Endothelial cell of umbilical vein (primary cell): ENCODE measurements around the gene SLC38A6. TPM values are rescaled to one million over a fixed set of nuclear protein-coding genes. Genes with fewer than 3 reads are reported as not detected.

Experiments used
- BruUV-seq: library from RNA; stranded (reverse); fragments of 400-500 nt; replicated peaks from 2 replicates; lab custom pipeline; 2021; lab: Mats Ljungman, UMichigan
- CTCF ChIA-PET: fragments of 300-600, 350-600 bp; sonication (Branson Sonifier 250); formaldehyde crosslinking; loops from one replicate; lab custom pipeline; 2021; ENCODE audit warnings: antibody characterized with exemption, inconsistent platforms; lab: Charles Lee
- POLR2A ChIA-PET: fragments of 300-600, 350-600 bp; sonication (Branson Sonifier 250); formaldehyde crosslinking; loops from one replicate; lab custom pipeline; 2021; ENCODE audit warnings: antibody characterized with exemption, inconsistent platforms; lab: Charles Lee
- DNase-seq: peaks from one replicate; pipeline ENCODE4 v3.0.0-alpha.2; 2011; ENCODE audit warnings: low read depth, low spot score
- FAIRE-seq: peaks from 2 replicates; lab custom pipeline; 2011; peaks lifted over from hg19 to GRCh38; lab: Jason Lieb, UNC
- H2AFZ ChIP-seq: 2 replicates; pipeline ENCODE4 v1.6.0; 2012; ENCODE audit warnings: low read depth, low read length, control low read depth, inconsistent platforms
- H3K27ac ChIP-seq: 2 replicates; pipeline ENCODE4 v1.5.1; 2011; ENCODE audit warnings: low read depth, mild to moderate bottlenecking, control low read depth, low read length, moderate library complexity; ENCODE audit not compliant: insufficient read depth
- H3K27me3 ChIP-seq, 2 experiments: 2 replicates each; pipeline versions ENCODE4 v1.6.0 to v1.6.1; 2011; ENCODE audit warnings: low read length in 2 of 2, mixed read lengths in 1 of 2; ENCODE audit not compliant: control insufficient read depth in 2 of 2, insufficient read depth in 2 of 2
- H3K36me3 ChIP-seq, 2 experiments: 2 replicates in 1 of 2; 3 replicates in 1 of 2; pipeline ENCODE4 v1.5.1; 2011; ENCODE audit warnings: low read length in 2 of 2, mild to moderate bottlenecking in 1 of 2, moderate library complexity in 1 of 2; ENCODE audit not compliant: control insufficient read depth in 2 of 2, insufficient read depth in 2 of 2; ENCODE audit errors: extremely low read depth in 1 of 2
- H3K4me1 ChIP-seq: 3 replicates; pipeline ENCODE4 v1.5.1; 2011; ENCODE audit warnings: mild to moderate bottlenecking, low read length; ENCODE audit not compliant: control insufficient read depth, insufficient read depth; ENCODE audit errors: extremely low read depth
- H3K4me2 ChIP-seq: 2 replicates; pipeline ENCODE4 v1.6.1; 2011; ENCODE audit warnings: low read length, control low read depth, mixed read lengths; ENCODE audit not compliant: insufficient read depth
- H3K4me3 ChIP-seq, 3 experiments: fragments of 200-600 bp in 1 of 3; sonication (generic), shearing (Covaris generic) in 1 of 3; replicated peaks in 1 of 3; 2 replicates each; pipeline ENCODE4 v1.5.1; 2011 to 2016; ENCODE audit warnings: control low read depth in 3 of 3, low read length in 3 of 3, mild to moderate bottlenecking in 2 of 3, inconsistent platforms in 1 of 3, low read depth in 1 of 3, moderate library complexity in 1 of 3; ENCODE audit not compliant: insufficient read depth in 1 of 3
- H3K79me2 ChIP-seq: 2 replicates; pipeline ENCODE4 v1.6.0; 2012; ENCODE audit warnings: low read length, inconsistent platforms; ENCODE audit not compliant: control insufficient read depth, insufficient read depth
- H3K9ac ChIP-seq: replicated peaks from 2 replicates; pipeline ENCODE3; 2011; ENCODE audit warnings: low read length, control low read depth; ENCODE audit not compliant: insufficient read depth; ENCODE audit errors: extremely low read depth
- H3K9me1 ChIP-seq: replicated peaks from 3 replicates; pipeline ENCODE4 v1.6.0; 2011; ENCODE audit warnings: mild to moderate bottlenecking, low read length; ENCODE audit not compliant: control insufficient read depth, insufficient read depth; ENCODE audit errors: extremely low read depth
- H3K9me3 ChIP-seq: replicated peaks from 2 replicates; pipeline ENCODE4 v1.5.1; 2012; ENCODE audit warnings: low read length, inconsistent platforms; ENCODE audit not compliant: control insufficient read depth, insufficient read depth
- H4K20me1 ChIP-seq: replicated peaks from 2 replicates; pipeline ENCODE3; 2011; ENCODE audit warnings: mild to moderate bottlenecking, low read length; ENCODE audit not compliant: control insufficient read depth, insufficient read depth; ENCODE audit errors: extremely low read depth
- EZH2 ChIP-seq: IDR thresholded peaks from 2 replicates; pipeline ENCODE4 v1.6.1; 2012; ENCODE audit warnings: borderline replicate concordance, low read depth, mild to moderate bottlenecking, moderate library complexity, low read length, inconsistent platforms; ENCODE audit not compliant: severe bottlenecking
- FOS ChIP-seq: IDR thresholded peaks from 2 replicates; pipeline ENCODE4 v1.6.1; 2011; ENCODE audit warnings: mild to moderate bottlenecking, low read length, moderate library complexity, borderline replicate concordance; ENCODE audit not compliant: insufficient read depth
- GATA2 ChIP-seq: IDR thresholded peaks from 2 replicates; pipeline ENCODE4 v1.7.0; 2011; ENCODE audit warnings: low read depth, mild to moderate bottlenecking, moderate library complexity, mixed read lengths, low read length; ENCODE audit not compliant: insufficient read length, insufficient read depth
- JUN ChIP-seq: IDR thresholded peaks from 2 replicates; pipeline ENCODE4 v1.6.1; 2011; ENCODE audit warnings: borderline replicate concordance, low read depth; ENCODE audit not compliant: insufficient read length, insufficient read depth
- MYC ChIP-seq: IDR thresholded peaks from one replicate; pipeline ENCODE4 v1.6.1; 2011; ENCODE audit warnings: mild to moderate bottlenecking, low read depth, low read length
- POLR2A ChIP-seq: IDR thresholded peaks from 2 replicates; pipeline ENCODE4 v1.6.1; 2012; ENCODE audit warnings: low read depth, mild to moderate bottlenecking, control low read depth, low read length
- POLR2AphosphoS5 ChIP-seq: IDR thresholded peaks from 2 replicates; pipeline ENCODE4 v1.6.1; 2012; ENCODE audit warnings: low read depth, mild to moderate bottlenecking, control low read depth, low read length, moderate library complexity; ENCODE audit not compliant: insufficient read depth
- dilution Hi-C: fragments of 300-500 bp; cut with MboI; formaldehyde crosslinking; loops from one replicate; pipeline ENCODE4 v1.15.0; 2019; ENCODE audit warnings: low sequenced_read_pairs; ENCODE audit not compliant: extremely low pct_ligation_motif_present
- intact Hi-C: fragments of 100-400 bp; cut with micrococcal nuclease; formaldehyde crosslinking; loops from one replicate; pipeline ENCODE4 v1.10.0; 2022
- polyA plus RNA-seq, 4 experiments: library from polyadenylated mRNA; depleted of rRNA in 3 of 4; stranded (reverse) in 3 of 4; unstranded in 1 of 4; fragments of >200 nt; gene quantifications; 2 replicates each; pipeline versions ENCODE4 v1.2.1 to v1.2.3, GENCODE V29; 2011 to 2012; ENCODE audit warnings: missing spikeins in 1 of 4
- total RNA-seq: library from RNA; stranded (reverse); gene quantifications from 2 replicates; pipeline ENCODE4 v1.2.3, GENCODE V29; 2021
- TF ChIP-seq, protein P1 (sequence below), 2 donors: IDR thresholded peaks; 1 replicate in 1 of 2; 2 replicates in 1 of 2; pipeline ENCODE4 v1.5.1; 2011; ENCODE audit warnings: low read length in 2 of 2, mild to moderate bottlenecking in 2 of 2, moderate library complexity in 2 of 2, control low read depth in 1 of 2, inconsistent platforms in 1 of 2, low read depth in 1 of 2; ENCODE audit not compliant: insufficient read depth in 1 of 2; ENCODE audit errors: extremely low read depth in 1 of 2
- TF ChIP-seq, protein P2 (sequence below): IDR thresholded peaks from 2 replicates; pipeline ENCODE4 v1.6.1; 2011; ENCODE audit not compliant: insufficient read depth, insufficient read length

SLC38A6 gene
- total and polyA plus RNA-seq, 2 donors (not counting 3 experiments of a cell fraction or from before 2014, with no cell fraction given), result 17.3 to 24.6 TPM

DNA sequence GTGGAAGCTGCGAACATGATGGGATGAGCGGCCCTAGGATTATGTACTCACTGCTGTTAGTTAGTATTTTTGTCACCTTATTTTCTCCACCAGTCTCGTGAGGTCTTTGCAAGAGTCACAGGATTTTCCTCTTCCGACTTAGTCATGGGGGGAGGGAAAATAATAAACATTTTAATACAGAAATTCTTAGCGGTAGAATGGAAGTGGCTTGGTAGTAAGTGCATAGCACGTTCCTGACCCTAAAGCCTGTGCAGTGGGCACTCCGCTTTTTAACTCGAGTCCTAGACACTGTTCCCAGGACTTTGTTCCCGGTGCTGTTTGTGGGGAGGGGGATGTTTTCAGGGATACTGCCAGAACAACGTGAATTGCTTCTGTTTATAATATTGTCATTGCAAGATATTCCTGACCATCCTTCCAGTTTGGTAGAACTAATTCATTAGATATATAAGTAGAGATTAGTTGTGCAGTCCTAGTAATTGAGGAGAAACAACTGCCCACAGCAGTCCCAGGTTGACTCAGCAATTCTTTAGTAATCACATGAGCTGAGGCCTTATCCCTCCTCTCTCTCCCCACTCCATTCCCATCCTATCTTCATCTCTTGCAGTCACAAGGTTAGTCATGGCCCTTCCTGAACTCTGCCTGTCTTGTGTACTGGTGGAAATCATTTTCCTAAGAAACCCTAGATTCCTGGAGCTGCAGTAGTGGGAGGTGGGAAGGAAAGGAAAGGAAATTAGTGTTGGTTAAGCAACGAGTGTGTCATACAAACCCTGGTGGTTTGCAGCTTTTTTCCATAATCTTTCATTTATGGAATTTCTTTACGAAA lies 799 bp downstream of the SLC38A6 start:
- peak; percentile 72 for DNase-seq
- peak overlapping the region; percentile 27 to 72 (median 61) for H3K4me3 ChIP-seq
- H3K79me2 ChIP-seq, result peaks cover 24% of the 10 kb centered on the region
- peak overlapping the region; percentile 83 for H3K27ac ChIP-seq
- H3K9ac ChIP-seq, result peak overlapping the region; percentile 96
- no TSS peak for BruUV-seq
- TF ChIP-seq JUN (no peak), MYC (no peak), EZH2 (no peak), POLR2AphosphoS5 (no peak), FOS (peak; percentile 55), POLR2A (peak; percentile 47), GATA2 (peak; percentile 55)
- TF ChIP-seq, protein P1, sequence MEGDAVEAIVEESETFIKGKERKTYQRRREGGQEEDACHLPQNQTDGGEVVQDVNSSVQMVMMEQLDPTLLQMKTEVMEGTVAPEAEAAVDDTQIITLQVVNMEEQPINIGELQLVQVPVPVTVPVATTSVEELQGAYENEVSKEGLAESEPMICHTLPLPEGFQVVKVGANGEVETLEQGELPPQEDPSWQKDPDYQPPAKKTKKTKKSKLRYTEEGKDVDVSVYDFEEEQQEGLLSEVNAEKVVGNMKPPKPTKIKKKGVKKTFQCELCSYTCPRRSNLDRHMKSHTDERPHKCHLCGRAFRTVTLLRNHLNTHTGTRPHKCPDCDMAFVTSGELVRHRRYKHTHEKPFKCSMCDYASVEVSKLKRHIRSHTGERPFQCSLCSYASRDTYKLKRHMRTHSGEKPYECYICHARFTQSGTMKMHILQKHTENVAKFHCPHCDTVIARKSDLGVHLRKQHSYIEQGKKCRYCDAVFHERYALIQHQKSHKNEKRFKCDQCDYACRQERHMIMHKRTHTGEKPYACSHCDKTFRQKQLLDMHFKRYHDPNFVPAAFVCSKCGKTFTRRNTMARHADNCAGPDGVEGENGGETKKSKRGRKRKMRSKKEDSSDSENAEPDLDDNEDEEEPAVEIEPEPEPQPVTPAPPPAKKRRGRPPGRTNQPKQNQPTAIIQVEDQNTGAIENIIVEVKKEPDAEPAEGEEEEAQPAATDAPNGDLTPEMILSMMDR (IDR thresholded peaks at IDR 0.05; ENCODE audit: extremely low read depth in 1 of 2, insufficient read depth in 1 of 2, low read depth in 1 of 2, low read length in 2 of 2), result no peak
- TF ChIP-seq, protein P2, sequence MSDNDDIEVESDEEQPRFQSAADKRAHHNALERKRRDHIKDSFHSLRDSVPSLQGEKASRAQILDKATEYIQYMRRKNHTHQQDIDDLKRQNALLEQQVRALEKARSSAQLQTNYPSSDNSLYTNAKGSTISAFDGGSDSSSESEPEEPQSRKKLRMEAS, result no peak
- ChIA-PET POLR2A (interaction anchor here (0.5 to 1.4 kb wide), 5 partner anchors 16 to 259 kb away, joined by 3 to 4 read pairs (median 4); no protein-coding TSS in a partner anchor), CTCF (interaction anchor here (0.7 to 3.1 kb wide), 16 partner anchors 19 to 357 kb away, joined by 3 to 16 read pairs (median 3); partner anchors contain the start of gene SIX4)
- no peaks in the 10 kb centered on the region for H3K27me3 ChIP-seq
- no peaks in the 10 kb centered on the region for H3K9me1 ChIP-seq
- intact Hi-C loops (loop anchor here (1.0 to 5.0 kb wide), 10 partner anchors 43 to 357 kb away; partner anchors contain the start of gene MNAT1), dilution Hi-C loops (no loop called here)
- no peaks in the 10 kb centered on the region for H3K9me3 ChIP-seq
- peak overlapping the region; percentile 63 for H2AFZ ChIP-seq
- H3K36me3 ChIP-seq, result peaks cover 2 to 4% of the 10 kb centered on the region in 2 experiments
- H4K20me1 ChIP-seq, result no peaks in the 10 kb centered on the region
- H3K4me1 ChIP-seq, result peaks cover 46% of the 10 kb centered on the region
- peak overlapping the region; percentile 82 for H3K4me2 ChIP-seq
- FAIRE-seq, result peak; percentile 74
